ENCODE results near the gene C4A.
"Not testable (repeated sequence)": the region's sequence is repeated elsewhere in the genome, so short reads cannot be mapped to it uniquely, and the experiment has no call there.

The C4A gene

GRCh38 chr6:31980998-31981397 lies 859 bp upstream of the C4A start:
- DNase-seq, result not testable (repeated sequence)

GRCh38 chr6:31989363-31989762 lies 7.5 kb downstream of the C4A start:
- not testable (repeated sequence) for DNase-seq

- not testable (repeated sequence) for DNase-seq
Measured at GRCh38 chr6:31994421-31994820, 12.6 kb downstream of the C4A start.

GRCh38 chr6:31996385-31996784 lies 14.5 kb downstream of the C4A start:
- DNase-seq, result not testable (repeated sequence)

GRCh38 chr6:32002546-32003268 lies 20.9 kb downstream of the C4A start:
- not testable (repeated sequence) for DNase-seq

GRCh38 chr6:32003301-32003700 lies 21.4 kb downstream of the C4A start:
- DNase-seq, result not testable (repeated sequence)

GRCh38 chr6:32004393-32004792 lies 22.5 kb downstream of the C4A start:
- DNase-seq, result not testable (repeated sequence)

GRCh38 chr6:32004864-32005537 lies 23.1 kb downstream of the C4A start:
- not testable (repeated sequence) for DNase-seq

- DNase-seq, result not testable (repeated sequence)
Measured at GRCh38 chr6:32005538-32005880, 23.7 kb downstream of the C4A start.

GRCh38 chr6:32005991-32006529 lies 24.2 kb downstream of the C4A start:
- not testable (repeated sequence) for DNase-seq

GRCh38 chr6:32007086-32007485 lies 25.2 kb downstream of the C4A start:
- not testable (repeated sequence) for DNase-seq

- DNase-seq, result not testable (repeated sequence)
Measured at GRCh38 chr6:32008037-32008436, 26.2 kb downstream of the C4A start.

GRCh38 chr6:32008616-32009015 lies 26.8 kb downstream of the C4A start:
- not testable (repeated sequence) for DNase-seq

GRCh38 chr6:32009537-32009936 lies 27.7 kb downstream of the C4A start:
- DNase-seq, result not testable (repeated sequence)

GRCh38 chr6:32010856-32011530 lies 29.1 kb downstream of the C4A start:
- not testable (repeated sequence) for DNase-seq

- not testable (repeated sequence) for DNase-seq
Measured at GRCh38 chr6:32012941-32013617, 31.2 kb downstream of the C4A start.

GRCh38 chr6:32013738-32014137 lies 31.9 kb downstream of the C4A start:
- not testable (repeated sequence) for DNase-seq

GRCh38 chr6:32014547-32014946 lies 32.7 kb downstream of the C4A start, which contains the start of gene C4B:
Gene C4B (plus strand): TSS chr6:32014795. CDS start chr6:32014846, 51 bp downstream.
- DNase-seq, result not testable (repeated sequence)

- DNase-seq, result not testable (repeated sequence)
Measured at GRCh38 chr6:32022100-32022499, 40.2 kb downstream of the C4A start.

- not testable (repeated sequence) for DNase-seq
Measured at GRCh38 chr6:32028631-32029030, 46.8 kb downstream of the C4A start.

GRCh38 chr6:32029553-32029952 lies 47.7 kb downstream of the C4A start:
- DNase-seq, result not testable (repeated sequence)

GRCh38 chr6:32035283-32036013 lies 53.6 kb downstream of the C4A start:
- DNase-seq, result not testable (repeated sequence)
